Thyroid gland (tissue), 4 donors: Measurements from ENCODE around the gene ESD.

ENCODE experiments used
- CTCF ChIP-seq, 6 experiments: fragments of 200-600 bp in 3 of 6; fragments of 450-650 bp in 3 of 6; sonication (generic) in 3 of 6; IDR thresholded peaks; one replicate each; pipeline ENCODE4 v1.5.1; 2016 to 2019; ENCODE audit warnings: antibody characterized with exemption in 6 of 6, mild to moderate bottlenecking in 2 of 6, inconsistent platforms in 1 of 6, moderate library complexity in 1 of 6
- POLR2A ChIP-seq, 2 donors: fragments of 450-650 bp; IDR thresholded peaks; one replicate each; pipeline ENCODE4 v1.6.1; 2017; ENCODE audit warnings: antibody characterized with exemption in 2 of 2, mild to moderate bottlenecking in 2 of 2, moderate library complexity in 1 of 2

GRCh38 chr13:46743191-46743590 is 53.8 kb downstream of the ESD start:
- TF ChIP-seq CTCF (IDR thresholded peaks at IDR 0.05) (no peak), POLR2A (IDR thresholded peaks at IDR 0.05) (no peak)
